22Rv1 (cell line): ENCODE data around the gene SIK2.

Experiments used
- H3K27ac ChIP-seq: fragments of 450-650 bp; 2 replicates; pipeline ENCODE4 v1.5.1; 2017
- CTCF ChIP-seq: fragments of 450-650 bp; IDR thresholded peaks from 2 replicates; pipeline ENCODE4 v1.5.1; 2017; ENCODE audit warnings: mild to moderate bottlenecking
- ZFX ChIP-seq: fragments of 450-650 bp; IDR thresholded peaks from 2 replicates; pipeline ENCODE4 v1.6.1; 2017; ENCODE audit warnings: antibody characterized with exemption, borderline replicate concordance

SIK2 gene

GRCh38 chr11:111723595-111723994 is 121.3 kb downstream of the SIK2 start:
- no peak overlapping the region for H3K27ac ChIP-seq
- TF ChIP-seq CTCF, result no peak
- TF ChIP-seq ZFX, result no peak

GRCh38 chr11:111724615-111725129 is 122.4 kb downstream of the SIK2 start:
- TF ChIP-seq ZFX (no peak), CTCF (no peak)
- H3K27ac ChIP-seq, result no peak overlapping the region

- TF ChIP-seq CTCF, result no peak
- TF ChIP-seq ZFX, result no peak
Measured at GRCh38 chr11:111725621-111726020, 123.4 kb downstream of the SIK2 start.

DNA sequence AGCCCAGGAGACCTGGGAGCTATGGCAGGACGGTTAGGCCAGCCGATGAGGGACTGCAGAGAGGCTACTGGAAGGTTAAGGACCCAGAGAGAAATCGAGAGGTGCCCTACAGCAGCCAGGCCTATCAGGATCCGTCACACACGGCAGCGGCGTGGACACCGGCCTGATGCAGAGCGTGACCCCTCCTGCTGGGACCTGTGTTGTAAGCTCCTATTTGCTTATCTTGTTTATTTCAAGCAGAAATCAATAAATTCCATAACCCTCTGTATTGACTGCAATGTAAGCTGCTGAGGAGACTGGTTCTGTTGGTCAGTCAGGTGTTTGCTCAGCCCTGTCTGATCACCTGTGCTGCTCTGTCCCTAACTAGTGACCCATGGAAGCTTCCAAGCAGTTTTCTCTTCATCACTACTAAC is 124.1 kb downstream of the SIK2 start:
- TF ChIP-seq ZFX (no peak), CTCF (no peak)
- no peak overlapping the region for H3K27ac ChIP-seq

More at GRCh38 chr11:111725621-111726020, 123.4 kb downstream of the SIK2 start:
- H3K27ac ChIP-seq, result no peak overlapping the region

GRCh38 chr11:111727431-111727830 is 125.2 kb downstream of the SIK2 start:
- TF ChIP-seq CTCF, result no peak
- no peak for TF ChIP-seq ZFX
- H3K27ac ChIP-seq, result no peak overlapping the region

DNA sequence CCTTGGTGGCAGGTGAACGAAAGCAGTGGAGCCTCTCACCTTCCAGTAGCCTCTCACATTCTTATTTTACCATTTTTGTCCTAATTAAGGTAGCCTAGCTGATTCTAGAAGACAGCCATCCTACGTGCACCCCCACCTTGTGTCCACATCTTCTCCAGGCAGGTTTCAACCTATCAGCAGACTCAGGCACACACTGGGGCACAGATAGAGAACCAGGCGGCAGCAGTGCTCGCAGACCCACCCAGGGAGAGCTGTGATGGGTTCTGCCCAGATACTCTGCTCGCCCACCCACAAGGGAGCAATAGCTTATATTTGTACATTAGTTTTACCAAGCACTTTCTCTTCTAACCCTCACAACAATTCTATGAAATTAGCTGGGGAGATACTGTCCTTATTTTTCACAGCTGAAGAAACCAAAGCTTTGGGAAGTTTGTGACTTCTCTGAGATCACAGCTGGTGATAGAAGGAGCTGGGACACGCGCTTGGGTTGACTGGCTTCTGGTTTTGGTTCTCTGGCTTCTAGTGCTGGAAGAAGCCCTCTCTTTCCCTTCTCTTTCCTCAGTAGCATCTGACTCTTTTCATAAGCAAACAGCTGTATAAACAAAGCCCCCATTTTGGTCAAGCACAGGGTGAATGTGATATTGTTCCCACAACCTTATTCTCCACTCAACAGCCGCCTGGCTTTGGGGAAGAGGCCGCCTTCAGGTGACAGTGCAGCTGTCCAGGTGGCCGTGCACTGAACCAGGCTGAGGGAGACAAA is 127.0 kb downstream of the SIK2 start:
- peak overlapping the region; percentile 74; the same call in 1 of the 2 replicates for H3K27ac ChIP-seq
- TF ChIP-seq CTCF (no peak), ZFX (no peak)

- H3K27ac ChIP-seq, result peak overlapping the region; percentile 74; the same call in 1 of the 2 replicates
- TF ChIP-seq ZFX, result no peak
- no peak for TF ChIP-seq CTCF
Measured at GRCh38 chr11:111729831-111730311, 127.6 kb downstream of the SIK2 start.
